ENCODE results near the gene SLC12A8. TPM values are rescaled to one million over a fixed set of nuclear protein-coding genes. Genes with fewer than 3 reads are reported as not detected.

The SLC12A8 gene
- 9.3 and 9.7 TPM in 2 replicates for total RNA-seq (2014; rRNA removed; shearing (Covaris generic))

DNA sequence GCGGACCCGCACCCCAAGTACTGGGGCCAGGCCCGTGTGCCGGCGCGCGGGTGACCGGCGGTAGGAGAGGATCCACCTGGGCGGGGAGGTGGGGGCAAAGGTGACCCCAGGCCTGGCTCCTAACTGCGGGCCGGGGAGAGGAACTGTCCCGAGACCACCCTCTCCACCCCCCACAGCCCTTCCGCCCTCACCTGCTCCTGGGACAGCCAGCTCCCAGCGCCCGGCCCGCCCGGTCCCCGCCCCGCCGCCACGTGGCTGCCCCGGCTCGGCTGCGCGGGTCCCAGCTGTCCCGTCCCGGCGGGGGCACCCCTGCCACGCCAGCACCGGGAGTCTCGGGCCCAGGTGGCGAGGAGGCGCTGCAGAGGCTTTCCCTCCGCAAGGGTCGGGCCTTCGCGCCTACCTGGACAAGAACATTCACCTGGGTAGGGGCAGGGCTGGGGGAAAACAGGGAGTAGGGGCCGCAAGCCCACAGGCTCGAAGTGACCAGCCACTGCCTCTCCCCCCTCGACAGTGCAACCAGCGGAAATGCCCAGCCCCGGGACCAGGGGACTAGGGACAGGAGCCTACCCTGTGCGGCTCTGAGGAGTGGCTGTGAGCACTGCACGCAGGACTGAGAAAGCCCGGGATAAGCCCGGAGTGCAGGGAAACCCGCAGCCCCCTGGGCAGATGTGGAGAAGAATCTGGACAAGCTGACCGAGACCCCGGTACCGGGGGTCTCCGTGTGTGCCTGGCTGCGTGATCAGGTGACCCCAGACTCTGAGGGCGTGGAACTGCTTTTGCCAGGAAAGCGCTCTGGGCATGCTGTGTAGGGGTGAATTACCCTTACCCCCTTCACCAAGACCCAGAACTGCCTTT lies at the start of gene SLC12A8:
SLC12A8 (minus strand) TSS at position 240 of the 855 bp plus-strand sequence. CDS start 1,399 bp downstream, outside the sequence.
- Histone ChIP-seq H3K36me3 (replicated peaks; ENCODE audit: control insufficient read depth, insufficient read depth, low read length) (no peaks in the 10 kb centered on the region; the same call in none of the 2 replicates), H3K4me3 (ENCODE audit: insufficient read depth, low read depth, low read length) (peak within 1 kb of the TSS; percentile 57), H3K27me3 (ENCODE audit: control insufficient read depth, insufficient read depth, low read length) (peaks cover 13% of the 10 kb centered on the region)
- DNase-seq = peak; percentile 82

GRCh38 chr3:125262161-125262560 lies 49.6 kb upstream of the SLC12A8 start:
- H3K4me3 ChIP-seq (ENCODE audit: insufficient read depth, low read depth, low read length) = no peak overlapping the region
- no peak for DNase-seq
- no peaks in the 10 kb centered on the region for H3K27me3 ChIP-seq (ENCODE audit: control insufficient read depth, insufficient read depth, low read length)
- no peaks in the 10 kb centered on the region for H3K36me3 ChIP-seq (replicated peaks; ENCODE audit: control insufficient read depth, insufficient read depth, low read length)

GRCh38 chr3:125261031-125261430 lies 48.5 kb upstream of the SLC12A8 start:
- Histone ChIP-seq H3K4me3 (ENCODE audit: insufficient read depth, low read depth, low read length) (no peak overlapping the region), H3K27me3 (ENCODE audit: control insufficient read depth, insufficient read depth, low read length) (no peaks in the 10 kb centered on the region), H3K36me3 (replicated peaks; ENCODE audit: control insufficient read depth, insufficient read depth, low read length) (no peaks in the 10 kb centered on the region)
- no peak for DNase-seq

DNA sequence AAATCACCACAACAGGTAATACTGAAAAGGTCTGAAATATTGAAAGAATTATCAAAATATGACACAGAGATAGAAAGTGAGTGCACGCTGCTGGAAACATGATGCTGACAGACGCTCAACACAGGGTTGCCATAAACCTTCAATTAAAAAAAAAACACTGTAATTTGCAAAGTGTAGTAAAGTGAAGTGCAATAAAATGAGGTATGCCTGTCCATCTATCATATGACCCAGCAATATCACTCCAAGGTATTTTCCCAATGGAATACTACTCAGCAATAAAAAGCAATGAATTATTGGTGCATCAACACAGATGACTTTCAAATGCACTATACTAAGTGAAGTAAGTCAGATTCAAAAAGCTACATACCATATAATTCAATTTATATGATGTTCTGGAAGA lies 47.6 kb upstream of the SLC12A8 start:
- no peaks in the 10 kb centered on the region for H3K36me3 ChIP-seq (replicated peaks; ENCODE audit: control insufficient read depth, insufficient read depth, low read length)
- H3K27me3 ChIP-seq (ENCODE audit: control insufficient read depth, insufficient read depth, low read length) = no peaks in the 10 kb centered on the region
- DNase-seq = no peak
- H3K4me3 ChIP-seq (ENCODE audit: insufficient read depth, low read depth, low read length) = no peak overlapping the region

DNA sequence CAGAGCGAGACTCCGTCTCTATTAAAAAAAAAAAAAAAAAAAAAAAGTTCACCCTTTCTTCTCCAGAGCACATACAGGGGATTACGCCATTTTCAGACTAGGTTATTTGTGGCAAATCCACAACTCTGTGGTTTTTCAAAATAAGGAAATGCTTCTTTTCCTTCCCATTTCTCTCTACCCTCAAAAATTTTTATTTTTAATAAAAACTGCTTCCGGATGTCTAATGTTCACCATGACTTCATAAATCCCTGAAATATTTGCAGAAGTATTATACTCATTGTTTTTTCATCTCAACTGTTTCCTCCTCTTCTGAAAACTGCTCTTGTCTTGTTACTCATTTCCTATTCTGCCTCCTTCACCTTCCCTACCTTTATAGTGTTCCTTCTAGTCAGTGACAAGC lies 45.0 kb upstream of the SLC12A8 start:
- no peak overlapping the region for H3K4me3 ChIP-seq (ENCODE audit: insufficient read depth, low read depth, low read length)
- H3K27me3 ChIP-seq (ENCODE audit: control insufficient read depth, insufficient read depth, low read length) = no peaks in the 10 kb centered on the region
- H3K36me3 ChIP-seq (replicated peaks; ENCODE audit: control insufficient read depth, insufficient read depth, low read length) = no peaks in the 10 kb centered on the region
- no peak for DNase-seq

DNA sequence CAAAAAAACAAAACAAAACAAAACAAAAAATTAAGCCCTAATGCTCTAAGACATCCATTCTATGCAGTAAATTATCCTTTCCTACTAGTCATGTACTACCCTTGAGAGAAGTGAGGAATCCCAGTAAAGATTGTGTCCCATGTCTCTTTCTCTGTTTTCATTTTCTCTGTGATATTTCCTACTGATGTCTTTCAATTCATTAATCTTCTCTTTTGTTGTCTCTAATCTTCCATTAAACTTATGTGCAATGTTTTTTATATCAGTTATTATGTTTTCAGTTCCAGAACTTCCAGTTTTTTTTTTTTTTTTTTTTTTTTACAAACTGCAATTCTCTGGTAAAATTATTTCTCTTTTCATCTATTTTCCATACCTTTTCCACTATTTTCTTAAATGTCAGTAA lies 44.1 kb upstream of the SLC12A8 start:
- Histone ChIP-seq H3K4me3 (ENCODE audit: insufficient read depth, low read depth, low read length) (no peak overlapping the region), H3K27me3 (ENCODE audit: control insufficient read depth, insufficient read depth, low read length) (no peaks in the 10 kb centered on the region), H3K36me3 (replicated peaks; ENCODE audit: control insufficient read depth, insufficient read depth, low read length) (no peaks in the 10 kb centered on the region)

DNA sequence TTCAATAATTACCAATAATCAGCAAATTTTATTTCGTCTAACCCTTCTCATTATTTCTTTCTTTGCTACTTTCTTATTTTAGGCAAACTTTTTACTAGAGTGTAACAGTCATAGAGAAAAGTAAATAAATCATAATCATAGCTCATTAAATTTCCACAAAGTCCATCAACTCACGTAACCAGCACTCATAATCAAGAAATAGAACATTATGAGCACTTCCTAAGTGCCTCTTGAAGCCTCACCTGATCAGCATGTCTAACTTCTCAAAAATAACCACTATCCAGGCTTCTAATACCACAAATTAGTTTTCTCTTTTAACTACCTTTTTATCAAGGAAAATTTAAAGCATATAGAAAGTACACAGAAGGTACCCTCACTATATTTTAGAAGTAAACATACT lies 38.4 kb upstream of the SLC12A8 start:
- DNase-seq = no peak

More for the DNA sequence above, 44.1 kb upstream of the SLC12A8 start:
- no peak for DNase-seq

GRCh38 chr3:125246237-125246636 lies 33.7 kb upstream of the SLC12A8 start:
- no peak overlapping the region for H3K4me3 ChIP-seq (ENCODE audit: insufficient read depth, low read depth, low read length)
- H3K27me3 ChIP-seq (ENCODE audit: control insufficient read depth, insufficient read depth, low read length) = no peaks in the 10 kb centered on the region
- H3K36me3 ChIP-seq (replicated peaks; ENCODE audit: control insufficient read depth, insufficient read depth, low read length) = no peaks in the 10 kb centered on the region
- DNase-seq = no peak

More for the DNA sequence above, 38.4 kb upstream of the SLC12A8 start:
- no peaks in the 10 kb centered on the region for H3K36me3 ChIP-seq (replicated peaks; ENCODE audit: control insufficient read depth, insufficient read depth, low read length)
- H3K4me3 ChIP-seq (ENCODE audit: insufficient read depth, low read depth, low read length) = no peak overlapping the region
- no peaks in the 10 kb centered on the region for H3K27me3 ChIP-seq (ENCODE audit: control insufficient read depth, insufficient read depth, low read length)

GRCh38 chr3:125245521-125245920 lies 33.0 kb upstream of the SLC12A8 start:
- H3K4me3 ChIP-seq (ENCODE audit: insufficient read depth, low read depth, low read length) = no peak overlapping the region
- H3K36me3 ChIP-seq (replicated peaks; ENCODE audit: control insufficient read depth, insufficient read depth, low read length) = no peaks in the 10 kb centered on the region
- DNase-seq = no peak
- H3K27me3 ChIP-seq (ENCODE audit: control insufficient read depth, insufficient read depth, low read length) = no peaks in the 10 kb centered on the region

DNA sequence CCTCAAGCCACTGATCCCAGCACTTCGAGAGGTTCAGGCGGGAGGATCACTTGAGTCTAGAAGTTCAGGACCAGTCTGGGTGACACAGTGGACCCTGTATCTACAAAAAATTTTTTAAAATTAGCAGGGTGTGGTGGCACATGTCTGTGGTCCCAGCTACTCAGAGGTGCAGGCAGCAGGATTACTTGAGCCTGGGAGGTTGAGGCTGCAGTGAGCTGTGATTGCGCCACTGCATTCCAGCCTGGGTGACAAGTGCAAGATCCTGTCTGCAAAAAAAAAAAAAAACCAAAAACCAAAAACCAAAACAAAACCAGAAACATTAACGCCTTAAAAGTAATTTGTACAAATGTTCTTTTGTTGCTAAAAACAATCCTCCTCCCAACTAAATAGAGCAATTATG lies 27.9 kb upstream of the SLC12A8 start:
- DNase-seq = no peak
- Histone ChIP-seq H3K36me3 (replicated peaks; ENCODE audit: control insufficient read depth, insufficient read depth, low read length) (no peaks in the 10 kb centered on the region), H3K27me3 (ENCODE audit: control insufficient read depth, insufficient read depth, low read length) (no peaks in the 10 kb centered on the region), H3K4me3 (ENCODE audit: insufficient read depth, low read depth, low read length) (no peak overlapping the region)

DNA sequence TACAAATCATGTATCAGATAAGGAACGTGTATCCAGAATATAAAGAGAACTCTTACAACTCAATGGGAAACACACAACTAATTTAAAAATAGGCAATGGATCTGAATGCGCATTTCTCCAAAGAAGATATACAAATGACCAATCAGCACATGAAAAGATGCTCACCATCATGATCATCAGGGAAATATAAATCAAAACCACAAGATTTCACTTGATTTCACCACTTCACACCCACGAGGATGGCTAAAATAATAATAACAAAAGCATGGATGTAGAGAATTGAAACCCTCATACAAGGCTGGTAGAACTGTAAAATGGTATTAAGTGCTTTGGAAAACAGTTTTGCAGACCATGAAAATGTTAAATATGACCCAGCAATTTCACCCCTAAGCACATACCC lies 26.7 kb upstream of the SLC12A8 start:
- no peak overlapping the region for H3K4me3 ChIP-seq (ENCODE audit: insufficient read depth, low read depth, low read length)
- H3K27me3 ChIP-seq (ENCODE audit: control insufficient read depth, insufficient read depth, low read length) = no peaks in the 10 kb centered on the region
- H3K36me3 ChIP-seq (replicated peaks; ENCODE audit: control insufficient read depth, insufficient read depth, low read length) = no peaks in the 10 kb centered on the region
- DNase-seq = no peak

DNA sequence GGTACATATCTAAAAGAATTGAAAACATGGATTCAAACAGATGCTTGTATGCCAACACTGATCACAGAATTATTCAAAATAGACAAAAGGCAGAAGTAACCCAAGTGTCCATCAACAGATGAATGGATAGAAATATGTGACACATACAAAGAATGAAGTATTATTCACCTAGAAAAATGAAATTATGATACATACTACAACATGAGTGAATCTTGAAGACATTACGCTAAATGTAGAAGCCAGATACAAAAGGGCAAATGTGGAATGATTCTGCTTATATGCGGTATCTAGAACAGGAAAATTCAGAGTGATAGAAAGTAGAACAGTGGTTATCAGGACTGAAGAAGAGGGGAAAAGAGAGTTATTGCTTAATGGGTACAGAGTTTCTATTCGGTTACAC lies 26.2 kb upstream of the SLC12A8 start:
- Histone ChIP-seq H3K36me3 (replicated peaks; ENCODE audit: control insufficient read depth, insufficient read depth, low read length) (no peaks in the 10 kb centered on the region), H3K4me3 (ENCODE audit: insufficient read depth, low read depth, low read length) (no peak overlapping the region), H3K27me3 (ENCODE audit: control insufficient read depth, insufficient read depth, low read length) (no peaks in the 10 kb centered on the region)
- DNase-seq = no peak

DNA sequence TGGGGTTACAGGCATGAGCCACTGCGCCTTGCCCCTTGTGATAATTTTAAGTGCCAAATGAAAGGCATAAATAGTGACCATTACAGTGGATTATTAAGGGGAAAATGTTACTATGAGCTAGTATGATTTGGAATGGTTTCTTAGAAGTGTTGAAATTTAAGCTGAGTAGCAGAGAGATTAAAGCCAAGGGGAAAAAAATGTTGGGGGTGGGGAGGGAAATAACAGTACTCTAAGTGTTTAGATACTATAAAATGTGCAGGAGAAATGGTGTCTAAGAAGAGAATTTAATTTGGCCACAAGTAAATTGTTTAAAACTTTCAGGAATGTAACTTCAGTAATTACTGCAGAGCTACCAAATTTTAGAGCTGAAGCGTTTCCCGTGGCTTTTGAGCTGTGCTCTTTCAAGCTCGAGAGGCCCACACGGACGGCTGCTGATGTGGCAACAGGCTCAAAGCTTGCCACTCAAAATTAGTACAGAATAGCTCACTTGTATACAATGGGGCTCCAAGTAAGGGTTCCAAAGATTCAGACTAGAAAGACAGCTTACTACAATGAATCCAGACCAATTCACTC lies 23.9 kb upstream of the SLC12A8 start:
- no peak for DNase-seq
- Histone ChIP-seq H3K4me3 (ENCODE audit: insufficient read depth, low read depth, low read length) (no peak overlapping the region), H3K36me3 (replicated peaks; ENCODE audit: control insufficient read depth, insufficient read depth, low read length) (peaks cover 3% of the 10 kb centered on the region; the same call in 1 of the 2 replicates), H3K27me3 (ENCODE audit: control insufficient read depth, insufficient read depth, low read length) (no peaks in the 10 kb centered on the region)

GRCh38 chr3:125234831-125235230 lies 22.3 kb upstream of the SLC12A8 start:
- DNase-seq = no peak
- no peak overlapping the region for H3K4me3 ChIP-seq (ENCODE audit: insufficient read depth, low read depth, low read length)
- H3K36me3 ChIP-seq (replicated peaks; ENCODE audit: control insufficient read depth, insufficient read depth, low read length) = peaks cover 3% of the 10 kb centered on the region; the same call in 1 of the 2 replicates
- no peaks in the 10 kb centered on the region for H3K27me3 ChIP-seq (ENCODE audit: control insufficient read depth, insufficient read depth, low read length)

DNA sequence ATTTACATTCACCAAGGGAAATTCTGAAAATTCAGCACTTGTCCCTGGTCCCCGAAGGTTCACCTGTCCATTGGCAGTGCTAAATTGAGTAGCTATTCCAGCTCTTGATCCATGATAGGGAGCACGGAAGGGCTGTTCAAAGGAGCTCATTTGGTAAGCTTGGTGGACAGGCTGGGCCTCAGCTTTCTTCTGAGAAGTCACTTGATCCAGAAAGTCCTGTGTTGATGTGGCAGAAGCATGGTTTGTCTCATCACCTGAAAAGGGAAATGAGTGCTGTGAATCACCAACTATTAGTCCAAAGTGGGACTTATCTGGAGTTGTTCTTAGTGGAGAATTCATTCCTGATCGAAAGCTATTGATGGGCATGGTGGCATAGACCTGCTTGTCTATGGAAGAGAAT lies 19.9 kb upstream of the SLC12A8 start:
- Histone ChIP-seq H3K4me3 (ENCODE audit: insufficient read depth, low read depth, low read length) (no peak overlapping the region), H3K27me3 (ENCODE audit: control insufficient read depth, insufficient read depth, low read length) (no peaks in the 10 kb centered on the region), H3K36me3 (replicated peaks; ENCODE audit: control insufficient read depth, insufficient read depth, low read length) (peaks cover 3% of the 10 kb centered on the region; the same call in 1 of the 2 replicates)
- DNase-seq = no peak

Measured in H7 (cell line).